ENCODE measurements around the gene TXNL1. TPM values are rescaled to one million over a fixed set of nuclear protein-coding genes. Genes with fewer than 3 reads are reported as not detected.
A peak's percentile ranks its signal among the peaks of the same experiment; 100 is the strongest.

TXNL1 gene
- total RNA-seq, 1 donor from 2014 or later: 128 TPM

DNA sequence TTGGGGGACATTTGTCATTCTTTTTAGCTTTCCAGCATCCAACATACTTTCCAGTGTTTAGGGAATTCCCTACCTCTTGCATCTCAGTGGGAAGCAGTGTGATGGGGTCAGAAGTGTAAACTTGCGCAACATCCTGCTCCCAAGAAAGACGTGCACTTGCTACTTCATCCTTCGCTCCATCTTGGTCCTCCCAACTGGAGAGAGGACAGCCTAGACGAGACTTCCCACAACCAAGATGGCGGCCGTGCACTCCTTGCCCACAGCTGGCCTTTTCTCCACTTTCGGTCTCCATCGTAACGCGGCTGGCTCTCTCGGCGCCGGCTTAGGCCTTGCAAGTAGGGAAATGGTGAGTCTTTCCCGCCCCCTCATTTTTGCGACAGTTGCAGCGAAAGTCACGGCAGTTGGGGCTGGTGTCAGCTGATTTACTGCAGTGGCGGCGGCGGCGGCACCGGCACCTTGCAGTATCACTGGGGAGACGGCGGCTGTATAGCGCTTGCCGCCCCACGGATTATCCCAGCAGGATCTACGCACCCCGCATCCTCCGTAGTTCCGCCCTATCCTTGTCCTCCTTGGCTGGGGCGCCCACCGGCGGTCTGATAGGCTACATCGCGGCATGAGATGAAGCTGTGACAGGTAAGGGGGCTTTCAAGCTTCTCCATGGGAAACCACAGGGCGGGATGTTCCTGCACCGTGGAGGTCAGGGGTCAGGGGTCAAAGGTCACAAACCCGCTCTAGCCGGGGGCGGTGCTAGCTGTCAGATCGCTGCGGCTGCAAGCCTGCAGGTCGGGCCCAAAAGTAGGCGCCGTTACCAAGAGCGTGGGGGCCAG, 12.8 kb upstream of the TXNL1 start, which contains the start of gene WDR7:
WDR7 (plus strand) TSS at position 416 of the 827 bp plus-strand sequence. CDS start 21,157 bp downstream, outside the sequence.
- Histone ChIP-seq H3K4me3 (peak within 1 kb of the TSS; percentile 74), H3K79me2 (ENCODE audit: low read depth) (peaks cover 42% of the 10 kb centered on the region), H3K4me2 (peak within 1 kb of the TSS; percentile 98), H3K9ac (peak within 1 kb of the TSS; percentile 5), H3K27ac (peak within 1 kb of the TSS; percentile 82), H3K4me1 (peaks cover 16% of the 10 kb centered on the region), H3K9me3 (ENCODE audit: low read depth) (no peaks in the 10 kb centered on the region), H3K27me3 (no peaks in the 10 kb centered on the region), H3F3A (ENCODE audit: low read depth) (peaks cover 11% of the 10 kb centered on the region), H2AFZ (replicated peaks) (peak within 1 kb of the TSS; percentile 93), H4K20me1 (ENCODE audit: low read depth) (peaks cover 7% of the 10 kb centered on the region), H3K36me3 (no peaks in the 10 kb centered on the region)
- peak within 1 kb of the TSS; percentile 61 for H3K27ac Mint-ChIP-seq
- peaks cover 12% of the 10 kb centered on the region for H3K4me1 Mint-ChIP-seq
- peak; percentile 97 for DNase-seq (ENCODE audit: low spot score)
- peaks cover 6% of the 10 kb centered on the region for H3K9me3 Mint-ChIP-seq
- no peak for TF ChIP-seq EZH2phosphoT487 (IDR thresholded peaks at IDR 0.05)
- TF ChIP-seq EZH2 (IDR thresholded peaks at IDR 0.05): no peak
- TF ChIP-seq, protein P1, sequence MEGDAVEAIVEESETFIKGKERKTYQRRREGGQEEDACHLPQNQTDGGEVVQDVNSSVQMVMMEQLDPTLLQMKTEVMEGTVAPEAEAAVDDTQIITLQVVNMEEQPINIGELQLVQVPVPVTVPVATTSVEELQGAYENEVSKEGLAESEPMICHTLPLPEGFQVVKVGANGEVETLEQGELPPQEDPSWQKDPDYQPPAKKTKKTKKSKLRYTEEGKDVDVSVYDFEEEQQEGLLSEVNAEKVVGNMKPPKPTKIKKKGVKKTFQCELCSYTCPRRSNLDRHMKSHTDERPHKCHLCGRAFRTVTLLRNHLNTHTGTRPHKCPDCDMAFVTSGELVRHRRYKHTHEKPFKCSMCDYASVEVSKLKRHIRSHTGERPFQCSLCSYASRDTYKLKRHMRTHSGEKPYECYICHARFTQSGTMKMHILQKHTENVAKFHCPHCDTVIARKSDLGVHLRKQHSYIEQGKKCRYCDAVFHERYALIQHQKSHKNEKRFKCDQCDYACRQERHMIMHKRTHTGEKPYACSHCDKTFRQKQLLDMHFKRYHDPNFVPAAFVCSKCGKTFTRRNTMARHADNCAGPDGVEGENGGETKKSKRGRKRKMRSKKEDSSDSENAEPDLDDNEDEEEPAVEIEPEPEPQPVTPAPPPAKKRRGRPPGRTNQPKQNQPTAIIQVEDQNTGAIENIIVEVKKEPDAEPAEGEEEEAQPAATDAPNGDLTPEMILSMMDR (IDR thresholded peaks at IDR 0.05): no peak
- no peaks in the 10 kb centered on the region for H3K36me3 Mint-ChIP-seq
- H3K27me3 Mint-ChIP-seq (ENCODE audit: insufficient read depth, low read depth): no peaks in the 10 kb centered on the region
- peak within 1 kb of the TSS; percentile 90 for H3K4me3 Mint-ChIP-seq

DNA sequence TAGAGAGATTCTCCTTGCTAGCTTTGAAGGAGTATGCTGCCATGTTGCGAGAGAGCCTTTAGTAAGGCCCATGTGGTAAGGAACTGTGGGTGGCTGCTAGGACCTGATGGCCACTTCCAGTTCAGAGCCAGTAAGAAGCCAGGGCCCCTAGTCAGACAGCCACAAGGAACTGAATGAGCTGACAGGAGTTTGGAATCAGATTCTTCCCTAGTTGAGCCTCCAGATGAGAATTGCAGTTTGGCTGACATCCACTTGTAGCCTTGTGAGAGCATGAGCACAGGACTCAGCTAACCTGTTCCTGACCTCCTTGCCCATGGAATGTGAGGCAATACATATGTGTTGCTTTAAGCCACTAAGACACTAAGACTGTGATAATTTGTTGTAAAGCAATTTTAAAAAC, 11.6 kb upstream of the TXNL1 start:
- H3K27me3 ChIP-seq: no peaks in the 10 kb centered on the region
- Mint-ChIP-seq H3K27me3 (ENCODE audit: insufficient read depth, low read depth) (no peaks in the 10 kb centered on the region), H3K4me1 (peaks cover 12% of the 10 kb centered on the region), H3K9me3 (peaks cover 6% of the 10 kb centered on the region), H3K36me3 (no peaks in the 10 kb centered on the region), H3K4me3 (peak overlapping the region; percentile 21), H3K27ac (no peak overlapping the region)
- no peak for TF ChIP-seq EZH2phosphoT487 (IDR thresholded peaks at IDR 0.05)
- TF ChIP-seq, protein P1 (IDR thresholded peaks at IDR 0.05): no peak
- no peak for TF ChIP-seq EZH2 (IDR thresholded peaks at IDR 0.05)
- no peak overlapping the region for H2AFZ ChIP-seq (replicated peaks)
- no peak overlapping the region for H3K4me3 ChIP-seq
- H3K36me3 ChIP-seq: no peaks in the 10 kb centered on the region
- peaks cover 35% of the 10 kb centered on the region for H3K79me2 ChIP-seq (ENCODE audit: low read depth)
- H3F3A ChIP-seq (ENCODE audit: low read depth): peaks cover 11% of the 10 kb centered on the region
- peaks cover 16% of the 10 kb centered on the region for H3K4me1 ChIP-seq
- no peak overlapping the region for H3K9ac ChIP-seq
- no peak overlapping the region for H3K27ac ChIP-seq
- no peaks in the 10 kb centered on the region for H3K9me3 ChIP-seq (ENCODE audit: low read depth)
- H3K4me2 ChIP-seq: peak overlapping the region; percentile 98
- H4K20me1 ChIP-seq (ENCODE audit: low read depth): peaks cover 7% of the 10 kb centered on the region
- no peak for DNase-seq (ENCODE audit: low spot score)

DNA sequence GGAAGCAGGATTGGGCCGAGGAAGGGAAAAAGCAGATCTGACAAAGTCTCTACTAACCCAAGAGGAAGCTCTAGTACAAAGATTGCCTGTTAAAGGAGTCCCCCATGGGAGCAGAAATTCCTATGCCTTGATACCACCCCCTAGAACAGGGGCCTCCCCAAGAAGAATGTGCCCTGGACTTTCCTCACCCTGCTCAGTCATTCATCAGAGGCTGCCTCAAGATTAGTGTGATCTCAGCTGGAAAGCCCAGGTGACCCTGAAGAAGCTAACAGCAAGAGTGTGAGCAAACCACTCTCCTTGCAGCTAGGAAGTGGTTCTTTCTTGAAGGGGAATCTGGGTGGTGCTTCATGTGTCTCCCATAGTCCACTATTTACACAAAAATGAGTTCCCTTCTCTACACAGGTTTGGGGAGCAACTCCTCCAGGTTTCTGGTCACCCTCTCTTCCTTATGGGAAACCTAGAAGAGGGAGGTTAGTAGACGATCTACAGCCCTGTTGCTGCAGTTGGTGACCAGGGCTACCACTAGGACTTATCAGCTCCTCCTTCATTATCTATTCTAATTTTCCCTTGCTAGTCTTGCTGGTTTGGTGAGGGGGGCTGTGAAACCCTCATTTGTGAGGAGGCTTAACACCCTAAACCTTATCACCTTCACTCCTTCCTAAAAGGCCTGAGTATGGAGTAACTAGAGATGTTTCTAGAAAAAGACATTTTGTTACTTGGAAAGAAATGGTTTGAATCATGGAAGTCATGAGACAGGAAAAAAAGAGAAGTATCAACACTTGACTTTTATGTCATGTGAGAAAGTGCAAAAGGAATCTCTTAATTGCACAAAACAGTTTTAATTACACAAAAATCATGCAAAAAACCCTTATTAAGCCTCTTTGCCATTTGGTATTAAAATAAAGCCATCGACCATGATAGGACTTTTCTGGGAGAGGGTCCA, 9.8 kb upstream of the TXNL1 start:
- Mint-ChIP-seq H3K27me3 (ENCODE audit: insufficient read depth, low read depth) (no peaks in the 10 kb centered on the region), H3K27ac (peak overlapping the region; percentile 62), H3K4me1 (peaks cover 12% of the 10 kb centered on the region), H3K36me3 (no peaks in the 10 kb centered on the region), H3K9me3 (no peaks in the 10 kb centered on the region), H3K4me3 (no peak overlapping the region)
- no peaks in the 10 kb centered on the region for H3K9me3 ChIP-seq (ENCODE audit: low read depth)
- TF ChIP-seq EZH2 (IDR thresholded peaks at IDR 0.05) (no peak), EZH2phosphoT487 (IDR thresholded peaks at IDR 0.05) (no peak)
- TF ChIP-seq, protein P1 (IDR thresholded peaks at IDR 0.05): no peak
- H3K4me1 ChIP-seq: peaks cover 16% of the 10 kb centered on the region
- H3K27ac ChIP-seq: no peak overlapping the region
- no peaks in the 10 kb centered on the region for H3K27me3 ChIP-seq
- H3K4me3 ChIP-seq: no peak overlapping the region
- DNase-seq (ENCODE audit: low spot score): no peak
- no peak overlapping the region for H3K4me2 ChIP-seq
- H3K36me3 ChIP-seq: no peaks in the 10 kb centered on the region
- no peak overlapping the region for H2AFZ ChIP-seq (replicated peaks)
- peaks cover 11% of the 10 kb centered on the region for H3F3A ChIP-seq (ENCODE audit: low read depth)
- H3K79me2 ChIP-seq (ENCODE audit: low read depth): peaks cover 17% of the 10 kb centered on the region
- H4K20me1 ChIP-seq (ENCODE audit: low read depth): peaks cover 7% of the 10 kb centered on the region
- H3K9ac ChIP-seq: no peak overlapping the region
